WTC11 (cell line): ENCODE data around the gene PTER.

Experiments
- CTCF ChIP-seq: fragments of 200-600 bp; IDR thresholded peaks from 2 replicates; pipeline ENCODE4 v1.8.0; 2022; ENCODE audit warnings: antibody characterized with exemption
- GABPB1 ChIP-seq: sonication (generic); formaldehyde crosslinking; IDR thresholded peaks from 2 replicates; pipeline ENCODE4 v1.8.1; 2023; ENCODE audit warnings: mild to moderate bottlenecking, missing genetic modification reagents
- NR3C1 ChIP-seq: sonication (generic); formaldehyde crosslinking; conservative IDR thresholded peaks from 2 replicates; pipeline ENCODE4 v1.8.1; 2023; ENCODE audit warnings: low read depth, mild to moderate bottlenecking, missing genetic modification reagents
- SP1 ChIP-seq: sonication (generic); formaldehyde crosslinking; conservative IDR thresholded peaks from 2 replicates; pipeline ENCODE4 v1.8.1; 2022; ENCODE audit warnings: missing genetic modification reagents
- USF1 ChIP-seq: sonication (generic); formaldehyde crosslinking; IDR thresholded peaks from 2 replicates; pipeline ENCODE4 v1.8.0; 2022; ENCODE audit warnings: mild to moderate bottlenecking, missing genetic modification reagents
- USF2 ChIP-seq: sonication (generic); formaldehyde crosslinking; IDR thresholded peaks from 2 replicates; pipeline ENCODE4 v1.8.1; 2023; ENCODE audit warnings: mild to moderate bottlenecking, missing genetic modification reagents, moderate library complexity

GRCh38 chr10:16449454-16449853 lies 12.6 kb downstream of the PTER start:
- TF ChIP-seq CTCF (no peak), USF1 (CRISPR knock-in tag) (no peak), NR3C1 (CRISPR knock-in tag) (no peak), GABPB1 (no peak), SP1 (no peak), USF2 (no peak)
